NCI-H1092 treated with DMSO at 0.1 percent for 48 hours (cell line): Measurements from ENCODE around the gene ASB4.

Experiments used
- DNase-seq: peaks from one replicate; lab custom pipeline; 2025; lab: John Stamatoyannopoulos, UW

Gene ASB4

GRCh38 chr7:95526128-95526738 lies 40.5 kb downstream of the ASB4 start:
- no peak for DNase-seq

GRCh38 chr7:95527033-95527775 lies 41.5 kb downstream of the ASB4 start:
- DNase-seq = peak; percentile 82

- no peak for DNase-seq
These were observed 42.1 kb downstream of the ASB4 start for GRCh38 chr7:95527776-95528250.

- no peak for DNase-seq
These were observed 44.0 kb downstream of the ASB4 start for GRCh38 chr7:95529701-95530100.

GRCh38 chr7:95530881-95531280 lies 45.1 kb downstream of the ASB4 start:
- DNase-seq = no peak

- DNase-seq = no peak
These were observed 46.0 kb downstream of the ASB4 start for GRCh38 chr7:95531605-95532219.

- DNase-seq = no peak
These were observed 49.1 kb downstream of the ASB4 start for GRCh38 chr7:95534796-95535195.

GRCh38 chr7:95535662-95536061 lies 49.9 kb downstream of the ASB4 start:
- DNase-seq = no peak

GRCh38 chr7:95536656-95537311 lies 51.0 kb downstream of the ASB4 start:
- DNase-seq = no peak

- no peak for DNase-seq
These were observed 51.7 kb downstream of the ASB4 start for GRCh38 chr7:95537468-95537867.

GRCh38 chr7:95539426-95539825 lies 53.7 kb downstream of the ASB4 start:
- no peak for DNase-seq

GRCh38 chr7:95540366-95540765 lies 54.6 kb downstream of the ASB4 start:
- DNase-seq = no peak

- DNase-seq = no peak
These were observed 57.6 kb downstream of the ASB4 start for GRCh38 chr7:95543312-95543711.

GRCh38 chr7:95544171-95544570 lies 58.4 kb downstream of the ASB4 start:
- DNase-seq = no peak

- DNase-seq = peak; percentile 42
These were observed 59.4 kb downstream of the ASB4 start for GRCh38 chr7:95545007-95545615.

- no peak for DNase-seq
These were observed 59.9 kb downstream of the ASB4 start for GRCh38 chr7:95545673-95546072.

- DNase-seq = no peak
These were observed 60.9 kb downstream of the ASB4 start for GRCh38 chr7:95546647-95547046.

GRCh38 chr7:95547361-95548348 lies 61.9 kb downstream of the ASB4 start:
- no peak for DNase-seq

GRCh38 chr7:95549818-95550529 lies 64.2 kb downstream of the ASB4 start:
- DNase-seq = peak; percentile 90

- DNase-seq = no peak
These were observed 64.8 kb downstream of the ASB4 start for GRCh38 chr7:95550546-95550945.
